T-helper 1 cell treated with Interleukin-12 subunit alpha and Interleukin-12 subunit beta and Interleukin-4 antibody, amounts not matched to agents 30 ng/mL and 1 ng/mL, for 36 hours (primary cell): ENCODE data around the gene PNKD. TPM values are rescaled to one million over a fixed set of nuclear protein-coding genes. Genes with fewer than 3 reads are reported as not detected.
"Not testable (repeated sequence)": the region's sequence is repeated elsewhere in the genome, so short reads cannot be mapped to it uniquely, and the experiment has no call there.

Experiments used
- intact Hi-C: fragments of 100-400 bp; cut with micrococcal nuclease; formaldehyde crosslinking; loops from one replicate; pipeline ENCODE4 v1.15.1; 2024
- total RNA-seq: library from RNA; stranded (reverse); gene quantifications from 2 replicates; pipeline ENCODE4 v1.2.3, GENCODE V29; 2022

The PNKD gene
- total RNA-seq, 1 donor from 2014 or later: 26.9 TPM

DNA sequence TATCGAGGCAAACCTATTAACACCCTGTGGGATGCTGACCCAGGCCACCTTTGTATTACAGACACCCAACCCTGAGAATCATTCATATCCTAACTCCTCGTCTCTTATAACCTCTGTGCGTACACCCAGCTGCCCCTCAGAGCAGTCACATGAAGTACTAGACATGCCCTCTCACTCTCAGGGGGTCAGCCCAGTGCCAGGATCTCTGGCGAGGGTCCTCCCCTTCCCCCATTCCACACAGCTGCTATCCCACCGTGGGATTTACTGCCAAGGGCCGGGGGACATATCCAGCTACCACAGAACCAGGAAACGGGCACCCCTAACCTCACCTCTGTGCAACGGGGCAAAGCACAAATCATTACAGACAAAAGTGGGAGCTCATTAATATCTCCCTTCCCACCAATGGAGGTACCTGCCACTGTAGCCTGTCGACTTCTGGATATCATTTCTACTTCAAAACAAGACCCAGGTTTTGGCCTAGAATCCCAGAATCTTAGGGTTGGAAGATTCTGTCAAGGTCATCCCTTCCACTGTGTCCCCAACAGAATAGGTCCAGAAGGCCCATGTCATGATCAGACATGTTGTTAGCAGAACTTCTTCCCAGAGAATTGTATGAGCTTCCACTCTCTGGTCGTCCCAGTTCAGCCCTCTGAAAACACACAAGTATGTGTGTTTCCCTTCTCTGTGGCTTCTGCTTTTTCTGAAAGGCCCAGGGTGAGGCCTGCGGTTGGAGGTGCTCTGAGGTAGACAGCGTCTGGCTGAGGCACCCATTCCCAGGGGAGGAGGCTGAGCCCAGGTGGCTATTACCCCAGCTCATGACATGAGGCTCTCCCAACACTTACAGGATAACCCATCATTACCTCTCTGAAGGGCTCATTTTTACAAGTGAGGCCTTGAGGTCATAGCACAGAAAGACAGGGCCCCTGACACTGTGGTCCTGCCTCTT lies 20.3 kb downstream of the PNKD start:
- intact Hi-C loops: loop anchor here (5.0 kb wide), 1 partner anchor 382 kb away; the partner anchor contains the start of genes RNF25 and STK36

DNA sequence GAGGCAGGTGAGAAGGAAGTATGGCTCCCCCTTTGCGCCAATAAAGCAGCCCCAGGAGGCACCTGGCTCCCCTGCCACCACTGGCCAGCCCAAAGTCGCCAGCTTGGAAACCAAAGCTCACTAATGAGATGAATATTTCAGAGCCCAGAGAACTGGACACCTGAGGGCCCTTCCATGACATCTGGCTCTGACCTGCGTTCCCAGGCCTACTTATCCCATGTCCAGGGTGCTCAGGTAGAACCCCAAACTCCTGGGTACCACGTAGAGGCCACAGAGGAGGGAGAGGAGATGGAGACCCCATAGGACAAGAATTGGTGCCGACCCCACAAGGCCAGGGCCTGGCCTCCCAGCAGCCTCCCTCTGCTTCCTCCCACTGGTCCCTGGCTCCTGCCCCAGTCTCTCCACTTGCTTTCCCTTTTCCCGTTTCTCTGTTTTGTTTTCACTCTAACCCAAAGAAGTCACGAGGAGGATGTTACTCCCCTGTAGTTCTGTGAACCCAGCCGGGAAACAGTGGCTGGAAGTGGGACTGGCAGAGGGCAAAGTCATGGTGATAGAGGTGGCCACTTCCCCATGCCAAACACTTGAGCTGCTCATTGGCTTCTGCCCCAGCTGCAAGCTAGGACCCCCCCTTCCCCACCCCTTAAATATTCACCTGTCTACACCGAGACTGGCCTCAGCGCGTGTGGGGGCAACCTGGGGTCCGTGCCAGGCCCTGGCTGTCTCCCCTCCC lies 21.2 kb downstream of the PNKD start:
- intact Hi-C loops: loop anchor here (1.0 to 5.0 kb wide), 12 partner anchors 7 to 419 kb away; partner anchors contain the start of genes CATIP, CNOT9, RNF25 and STK36

DNA sequence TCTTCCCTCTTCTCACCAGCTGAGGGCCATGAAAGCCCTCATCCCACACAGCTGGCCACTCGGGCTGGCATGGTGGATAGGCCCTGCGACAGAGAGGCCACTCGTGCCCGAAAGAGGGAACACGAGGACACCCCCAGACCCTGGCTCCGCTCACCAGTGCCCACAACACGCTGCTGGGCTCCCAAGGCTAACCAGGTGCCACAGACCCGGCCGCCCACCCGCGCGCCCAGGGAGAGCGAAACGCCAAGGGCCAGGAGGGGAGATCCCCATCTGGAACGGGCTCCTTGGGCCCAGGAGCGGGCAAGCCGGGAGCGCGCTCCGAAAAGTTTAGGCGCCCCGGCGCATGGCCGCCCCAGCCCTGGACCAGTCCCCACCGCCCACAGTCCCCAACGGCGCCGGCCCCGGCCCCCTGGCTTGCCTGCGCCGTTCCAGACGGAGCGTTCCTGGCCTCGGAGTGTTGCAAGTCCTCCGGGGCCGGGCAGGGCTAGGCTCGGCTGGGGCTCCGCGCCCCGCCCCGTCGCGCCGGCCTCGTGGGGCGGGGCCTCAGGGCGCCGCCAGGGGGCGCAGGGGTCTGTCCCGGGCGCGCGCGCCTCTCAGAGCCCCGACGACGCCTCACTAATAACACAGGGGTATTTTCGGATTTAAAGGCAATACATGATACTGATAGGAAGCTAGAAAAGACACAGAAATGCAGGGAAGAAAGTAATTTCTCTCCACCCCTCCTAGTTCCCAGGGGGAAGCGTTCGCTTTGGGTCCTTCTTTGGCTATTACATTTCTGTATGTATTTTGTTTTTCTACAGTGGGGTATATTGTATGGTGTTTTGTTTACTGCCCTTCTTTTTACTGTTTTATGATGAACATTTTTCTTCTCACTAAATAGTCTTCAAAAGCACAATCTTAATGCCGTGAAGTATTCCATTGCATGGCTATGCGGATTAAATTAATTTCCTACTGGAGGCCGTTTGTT lies 22.0 kb downstream of the PNKD start, which contains the start of gene TMBIM1:
TSS of gene TMBIM1 (minus strand) at position 456 of the 967 bp plus-strand sequence. CDS start 10,362 bp downstream, outside the sequence.
- intact Hi-C loops: loop anchor here (1.0 to 5.0 kb wide), 12 partner anchors 8 to 418 kb away; partner anchors contain the start of genes CATIP, CNOT9, RNF25 and STK36

DNA sequence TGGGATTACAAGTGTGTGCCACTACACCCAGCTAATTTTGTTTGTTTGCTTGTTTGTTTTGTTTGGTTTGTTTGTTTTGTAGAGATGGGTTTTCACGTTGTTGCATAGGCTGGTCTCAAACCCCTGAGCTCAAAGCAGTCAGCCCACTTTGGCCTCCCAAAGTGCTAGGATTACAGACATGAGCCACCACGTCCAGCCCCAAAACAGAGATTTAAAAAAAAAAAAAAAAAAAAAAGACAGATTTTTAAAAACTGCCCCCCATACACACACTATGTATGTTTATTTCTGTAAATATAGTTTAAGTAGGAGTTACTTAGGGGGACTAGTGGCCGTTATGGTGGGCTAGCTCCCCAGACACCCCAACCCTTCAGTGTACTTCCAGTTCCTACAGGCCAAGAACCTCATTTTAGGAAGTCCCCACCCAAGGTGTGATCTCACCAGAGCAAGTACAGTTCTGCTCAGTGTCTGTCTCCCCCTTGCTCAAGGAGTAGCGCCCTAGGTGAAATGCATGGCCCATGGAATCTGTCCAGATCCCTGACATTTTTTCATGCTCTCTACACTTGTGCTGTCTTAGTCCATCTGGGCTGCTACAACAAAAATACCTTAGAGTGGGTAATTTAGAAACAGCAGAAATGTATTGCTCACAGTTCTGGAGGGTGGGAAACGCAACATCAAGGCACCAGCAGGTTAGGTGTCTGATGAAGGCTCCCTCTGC lies 23.6 kb downstream of the PNKD start:
- intact Hi-C loops: loop anchor here (2.0 to 5.0 kb wide), 3 partner anchors 63 to 378 kb away; partner anchors contain the start of genes CATIP, RNF25 and STK36

DNA sequence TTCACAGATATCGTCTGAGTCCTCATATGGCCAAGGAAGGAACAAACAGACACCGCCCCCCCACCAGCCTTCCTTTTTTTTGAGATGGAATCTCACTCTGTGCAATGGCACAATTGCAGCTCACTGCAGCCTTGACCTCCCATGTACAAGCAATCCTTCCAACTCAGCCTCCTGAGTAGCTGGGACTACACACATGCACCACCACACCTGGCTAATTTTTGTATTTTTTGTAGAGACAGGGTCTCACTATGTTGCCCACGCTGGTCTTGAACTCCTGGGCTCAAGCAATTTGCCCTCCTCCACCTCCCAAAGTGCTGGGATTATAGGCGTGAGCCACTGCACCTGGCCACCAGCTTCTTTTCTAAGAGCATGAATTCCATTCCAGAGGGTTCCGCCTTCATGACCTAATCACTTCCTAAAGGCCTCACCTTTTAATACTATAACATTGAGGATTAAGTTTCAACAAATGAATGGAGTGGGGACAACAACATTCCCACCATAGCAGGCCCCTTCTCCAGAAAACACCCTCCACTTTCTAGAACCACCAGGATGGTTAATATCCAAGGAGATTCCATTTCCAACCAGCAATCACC lies 24.2 kb downstream of the PNKD start:
- intact Hi-C loops: loop anchor here (5.0 kb wide), 1 partner anchor 378 kb away; the partner anchor contains the start of genes RNF25 and STK36

DNA sequence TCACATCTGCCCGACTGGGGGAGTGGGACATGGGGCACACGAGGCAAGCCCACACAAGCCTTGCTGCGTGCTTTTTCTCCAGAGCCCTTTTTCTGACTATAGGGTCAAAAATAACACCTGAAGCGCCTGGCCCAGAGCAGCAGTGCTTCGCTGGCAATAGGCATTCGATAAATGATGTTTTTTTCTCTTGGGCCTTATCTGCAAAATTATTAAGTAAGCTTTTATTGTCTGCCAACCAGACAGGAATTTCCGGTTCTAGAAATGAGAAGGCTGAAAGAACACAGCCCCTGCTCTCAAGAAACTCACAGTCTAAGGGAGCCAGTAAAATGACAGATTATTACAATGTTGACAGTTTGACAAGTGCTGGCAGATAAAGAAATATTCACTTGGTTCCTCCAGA lies 24.7 kb downstream of the PNKD start:
- intact Hi-C loops: no loop called here

DNA sequence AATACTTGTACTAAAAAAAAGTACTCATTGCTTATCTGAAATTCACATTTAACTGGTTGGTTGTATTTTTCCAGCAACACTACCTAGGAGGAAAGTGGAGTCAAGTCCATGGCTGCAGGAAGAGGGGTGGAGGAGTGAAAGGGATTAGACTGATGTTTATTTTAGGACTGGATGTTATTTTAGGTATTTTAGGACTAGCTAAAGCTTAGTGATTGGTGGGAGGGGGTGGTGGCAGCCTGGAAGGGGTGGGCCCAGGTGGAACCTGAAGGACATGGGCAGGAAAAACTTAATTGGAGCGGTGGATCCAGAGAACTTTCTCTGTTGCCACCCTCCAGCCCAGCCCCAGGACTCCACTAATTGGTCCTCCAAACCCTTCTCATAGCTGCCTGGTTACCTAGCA lies 25.9 kb downstream of the PNKD start:
- intact Hi-C loops: no loop called here

DNA sequence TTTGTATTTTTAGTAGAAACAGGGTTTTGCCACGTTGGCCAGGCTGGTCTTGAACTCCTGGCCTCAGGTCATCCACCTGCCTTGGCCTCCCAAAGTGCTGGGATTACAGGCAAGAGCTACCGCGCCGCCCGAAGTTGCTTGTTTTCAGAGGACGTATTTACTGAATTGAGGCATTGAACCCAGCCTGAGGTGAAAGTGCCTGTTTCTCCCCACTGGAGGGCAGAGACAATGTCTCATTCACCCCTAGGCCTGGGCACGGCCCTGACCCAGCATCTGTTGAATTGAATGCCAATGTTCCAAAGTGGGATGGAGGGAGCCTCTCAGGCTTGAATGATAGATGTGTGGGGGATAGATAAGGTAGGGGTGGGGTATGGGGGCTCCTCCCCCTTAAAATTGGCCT lies 26.5 kb downstream of the PNKD start:
- intact Hi-C loops: no loop called here

DNA sequence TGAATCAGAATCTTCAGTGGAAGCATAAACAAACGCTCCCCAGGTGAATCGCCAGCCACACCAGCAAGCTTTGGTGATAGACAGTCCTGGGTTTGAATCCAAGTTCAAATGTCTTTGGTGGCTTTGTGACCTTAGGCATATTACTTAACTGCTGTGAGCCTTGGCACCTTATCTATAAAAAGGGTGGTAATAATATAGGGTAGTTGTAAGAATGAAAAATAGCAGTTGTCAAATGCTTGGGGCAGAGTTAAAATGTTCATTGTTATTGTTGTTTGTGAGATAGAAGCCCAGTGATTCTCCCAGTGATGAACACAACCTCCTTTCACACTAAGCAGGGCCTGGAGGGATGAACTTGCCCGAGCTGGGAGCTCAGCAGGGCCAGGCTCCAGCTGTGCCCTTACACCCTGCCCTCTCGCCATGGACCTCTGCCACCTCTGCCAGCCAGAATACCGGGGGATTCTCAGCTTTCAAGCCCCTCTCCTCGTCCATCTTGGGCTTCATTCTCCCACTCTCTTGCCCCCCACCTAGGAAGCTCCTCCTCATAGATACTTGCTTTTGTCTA lies 28.1 kb downstream of the PNKD start:
- intact Hi-C loops: no loop called here

DNA sequence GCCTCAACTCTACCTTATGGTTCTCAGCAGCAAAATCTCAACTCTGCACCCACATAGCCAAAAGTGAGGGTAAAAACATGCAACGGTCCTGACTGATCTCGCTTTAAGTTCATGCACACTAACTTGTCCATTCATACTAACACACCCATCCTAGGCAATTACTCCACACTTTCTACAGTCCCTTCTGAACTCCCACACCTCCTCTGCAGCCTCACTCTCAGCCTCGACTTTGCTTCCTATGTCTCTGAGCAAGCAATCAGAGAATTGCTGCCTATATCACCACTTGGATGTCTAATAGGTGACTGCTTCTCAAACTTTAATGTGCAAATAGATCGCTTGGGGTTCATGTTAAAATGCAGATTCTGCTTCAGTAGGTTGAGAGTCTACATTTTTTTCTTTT lies 29.8 kb downstream of the PNKD start:
- intact Hi-C loops: loop anchor here (2.0 kb wide), 1 partner anchor 107 kb away; no protein-coding TSS in a partner anchor

DNA sequence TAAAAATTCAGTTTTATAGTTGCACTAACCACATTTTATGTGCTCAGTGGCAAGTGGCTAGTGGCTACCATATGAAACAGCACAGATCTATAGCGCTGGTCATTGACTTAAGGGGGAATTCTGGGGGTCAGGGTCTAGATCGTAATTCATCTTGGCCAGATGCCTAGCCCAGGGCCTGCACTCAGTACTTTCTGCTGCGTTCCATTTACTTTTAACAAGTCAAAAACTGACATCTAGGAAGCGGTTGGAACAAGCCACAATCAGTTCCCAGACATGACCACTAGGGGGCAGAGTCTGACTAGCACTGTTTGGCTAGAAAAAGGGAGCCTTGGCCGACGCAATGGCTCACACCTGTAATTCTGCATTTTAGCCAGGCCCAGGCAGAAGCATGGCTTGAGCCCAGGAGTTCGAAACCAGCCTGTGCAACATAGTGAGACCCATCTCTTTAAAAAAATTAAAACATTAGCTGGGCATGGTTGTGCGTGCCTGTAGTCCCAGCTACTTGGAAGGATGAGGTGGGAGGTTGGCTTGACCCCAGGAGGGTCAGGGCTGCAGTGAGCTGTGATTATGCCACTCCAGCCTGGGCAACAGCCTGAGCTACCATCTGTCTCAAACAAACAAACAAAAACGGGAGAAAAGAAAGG lies 31.0 kb downstream of the PNKD start:
- intact Hi-C loops: loop anchor here (1.0 to 2.0 kb wide), 12 partner anchors 9 to 546 kb away; partner anchors contain the start of genes CATIP and TMBIM1

DNA sequence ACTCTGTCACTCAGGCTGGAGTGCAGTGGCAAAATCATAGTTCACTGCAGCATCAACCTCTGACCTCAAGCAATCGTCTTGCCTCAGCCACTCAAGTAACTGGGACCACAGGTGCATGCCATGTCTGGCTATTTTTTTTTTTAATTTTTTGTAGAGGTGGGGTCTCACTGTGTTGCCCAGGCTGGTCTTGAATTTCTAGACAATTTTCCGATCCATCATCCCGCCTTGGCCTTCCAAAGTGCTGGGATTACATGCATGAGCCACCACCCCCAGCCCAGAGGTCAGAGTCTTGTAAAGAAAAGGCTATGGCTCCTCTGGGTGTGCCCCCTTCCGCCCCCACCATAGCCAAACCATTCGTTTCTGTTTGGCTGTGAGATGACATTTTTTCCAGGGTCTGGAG lies 35.1 kb downstream of the PNKD start:
- intact Hi-C loops: no loop called here

DNA sequence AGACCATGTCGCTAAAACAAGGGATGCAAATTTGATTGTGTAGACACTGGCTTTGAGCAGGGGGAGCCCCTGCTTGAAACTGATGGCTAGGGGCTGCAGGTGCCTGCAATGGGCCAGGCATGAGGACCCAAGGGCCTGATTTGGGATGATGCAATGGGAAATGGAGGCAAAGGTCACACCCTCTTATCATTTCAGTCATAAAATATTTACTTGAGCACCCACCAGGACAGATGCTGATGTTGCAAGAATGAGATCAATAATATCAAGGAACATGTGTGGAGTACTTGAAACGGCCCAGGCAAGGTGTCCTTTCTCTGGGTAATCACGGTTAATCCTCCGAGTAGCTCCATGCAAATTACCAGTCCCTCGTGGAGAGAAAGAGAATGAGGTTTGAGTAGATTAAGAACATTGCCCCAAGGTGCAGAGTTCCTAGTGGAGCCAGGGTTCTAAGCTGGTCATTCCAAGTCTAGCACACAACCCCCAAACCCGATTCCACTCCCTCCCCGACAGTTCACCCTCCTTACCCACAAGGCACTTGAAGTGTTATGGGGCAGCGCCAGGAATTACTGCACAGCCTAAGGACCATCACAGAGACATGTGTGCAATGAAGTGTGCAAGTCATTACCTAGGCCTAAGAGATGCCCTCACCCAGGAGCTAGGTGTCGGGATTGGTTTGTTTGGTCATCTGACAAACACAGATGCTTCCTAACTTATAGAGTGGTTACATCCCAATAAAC lies 36.0 kb downstream of the PNKD start:
- intact Hi-C loops: no loop called here

DNA sequence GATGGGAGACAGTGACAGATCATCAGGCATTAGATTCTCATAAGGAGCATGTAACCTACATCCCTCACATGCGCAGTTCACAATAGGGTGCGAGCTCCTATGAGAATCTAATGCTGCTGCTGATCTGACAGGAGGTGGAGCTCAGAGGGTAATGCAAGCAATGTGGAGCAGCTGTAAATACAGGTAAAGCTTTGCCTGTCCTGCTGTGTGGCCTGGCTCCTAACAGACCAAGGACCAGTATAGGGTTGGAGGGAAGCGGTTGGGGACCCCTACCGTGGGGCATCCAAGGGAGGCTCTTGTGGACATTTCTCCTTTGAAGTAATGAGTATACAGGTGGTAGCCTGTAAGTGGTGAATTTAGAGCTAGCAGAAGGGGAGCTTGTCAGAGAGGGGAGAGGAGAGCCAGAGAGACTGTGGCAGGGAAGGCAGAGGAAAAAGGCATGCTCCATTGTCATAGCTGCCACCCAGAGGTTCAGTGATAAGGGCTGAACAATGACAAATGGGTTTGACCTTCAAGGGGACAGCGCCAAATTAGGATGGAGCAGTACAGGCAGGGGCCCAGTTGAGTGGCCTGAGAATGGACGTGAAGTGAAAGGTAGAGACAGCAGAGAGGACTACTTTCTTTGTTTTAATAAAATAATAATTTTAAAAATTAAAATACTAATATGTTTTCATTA lies 37.2 kb downstream of the PNKD start:
- intact Hi-C loops: no loop called here

DNA sequence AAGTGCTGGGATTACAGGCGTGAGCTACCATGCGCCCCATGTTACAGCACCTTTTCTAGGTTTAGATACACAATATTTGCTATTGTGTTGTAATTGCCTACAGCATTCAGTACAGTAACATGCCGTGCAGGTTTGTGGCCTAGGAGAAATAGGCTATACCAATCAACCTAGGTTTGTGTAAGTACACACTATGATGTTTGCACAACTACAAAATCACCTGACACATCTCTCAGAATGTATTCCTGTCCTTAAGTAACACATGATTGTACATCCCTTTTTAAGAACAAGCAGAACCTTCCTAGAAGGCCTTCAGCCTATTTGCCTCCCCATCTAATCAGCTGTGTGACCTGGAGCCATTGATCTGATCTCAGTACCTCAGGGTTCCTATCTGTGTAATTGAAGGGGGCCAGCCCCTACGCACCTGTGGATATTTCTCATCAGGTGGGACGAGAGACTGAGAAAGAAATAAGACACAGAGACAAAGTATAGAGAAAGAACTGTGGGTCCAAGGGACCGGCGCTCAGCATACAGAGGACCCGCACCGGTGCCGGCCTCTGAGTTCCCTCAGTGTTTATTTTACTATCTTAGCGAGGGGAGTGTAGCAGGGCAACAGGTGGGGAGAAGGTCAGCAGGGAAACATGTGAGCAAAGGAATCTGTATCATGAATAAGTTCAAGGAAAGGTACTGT lies 40.7 kb downstream of the PNKD start:
- intact Hi-C loops: no loop called here

DNA sequence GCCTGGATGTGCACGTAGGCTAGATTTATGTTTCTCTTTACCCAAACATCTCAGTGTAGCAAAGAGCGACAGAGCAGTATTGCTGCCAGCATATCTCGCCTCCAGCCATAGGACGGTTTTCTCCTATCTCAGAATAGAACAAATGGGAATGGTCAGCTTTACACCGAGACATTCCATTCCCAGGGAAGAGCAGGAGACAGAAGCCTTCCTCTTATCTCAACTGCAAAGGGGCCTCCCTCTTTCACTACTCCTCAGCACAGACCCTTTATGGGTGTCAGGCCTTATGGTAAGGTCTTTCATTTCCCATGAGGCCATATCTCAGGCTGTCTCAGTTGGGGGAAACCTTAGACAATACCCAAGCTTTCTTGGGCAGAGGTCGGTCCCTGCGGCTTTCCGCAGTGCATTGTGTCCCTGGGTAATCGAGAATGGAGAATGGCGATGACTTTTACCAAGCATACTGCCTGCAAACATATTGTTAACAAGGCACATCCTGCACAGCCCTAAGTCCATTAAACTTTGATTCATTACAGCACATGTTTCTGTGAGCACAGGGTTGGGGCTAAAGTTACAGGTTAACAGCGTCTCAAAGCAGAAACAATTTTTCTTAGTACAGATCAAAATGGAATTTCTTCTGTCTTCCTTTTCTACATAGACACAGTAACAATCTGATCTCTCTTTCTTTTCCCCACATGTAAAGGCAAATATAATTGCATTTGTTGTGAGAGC lies 41.4 kb downstream of the PNKD start:
- intact Hi-C loops: not testable (repeated sequence)
